HepG2 (cell line): ENCODE data around the gene WFDC11. TPM values are rescaled to one million over a fixed set of nuclear protein-coding genes. Genes with fewer than 3 reads are reported as not detected.

ENCODE experiments used
- EHMT2 ChIP-seq: fragments of 200-600 bp; sonication (generic); IDR thresholded peaks from 2 replicates; pipeline ENCODE4 v1.7.0; 2017; ENCODE audit warnings: antibody characterized with exemption, low read depth, low read length, borderline replicate concordance
- EZH2 ChIP-seq: conservative IDR thresholded peaks from 2 replicates; pipeline ENCODE4 v1.6.1; 2012; ENCODE audit warnings: mild to moderate bottlenecking, low read depth, low read length, moderate library complexity
- NR2F1 ChIP-seq, 2 experiments: fragments of 450-650 bp in 1 of 2; formaldehyde crosslinking in 1 of 2; IDR thresholded peaks; 2 replicates each; pipeline versions ENCODE4 v1.5.0 to v1.6.1; 2016 to 2020; ENCODE audit warnings: mild to moderate bottlenecking in 1 of 2, missing compliant biosample characterization in 1 of 2, missing genetic modification reagents in 1 of 2, moderate library complexity in 1 of 2
- SOX6 ChIP-seq, 2 experiments: fragments of 450-650 bp in 1 of 2; sonication (generic) in 1 of 2; formaldehyde crosslinking in 1 of 2; IDR thresholded peaks; 2 replicates each; pipeline versions ENCODE4 v1.4.0 to v1.6.1; 2017 to 2020; ENCODE audit warnings: antibody characterized with exemption in 1 of 2, mild to moderate bottlenecking in 1 of 2, missing genetic modification reagents in 1 of 2
- SP2 ChIP-seq: sonication (generic); formaldehyde crosslinking; IDR thresholded peaks from 2 replicates; pipeline ENCODE4 v1.5.1; 2020; ENCODE audit warnings: mild to moderate bottlenecking, missing genetic modification reagents
- ZBTB1 ChIP-seq: sonication (generic); formaldehyde crosslinking; IDR thresholded peaks from 2 replicates; pipeline ENCODE4 v1.4.0; 2020; ENCODE audit warnings: missing genetic modification reagents, borderline replicate concordance
- ZNF24 ChIP-seq: fragments of 450-650 bp; IDR thresholded peaks from 2 replicates; pipeline ENCODE4 v1.6.1; 2017; ENCODE audit warnings: antibody characterized with exemption, mild to moderate bottlenecking
- ZNF33B ChIP-seq: sonication (generic); formaldehyde crosslinking; IDR thresholded peaks from 2 replicates; pipeline ENCODE4 v1.5.1; 2020; ENCODE audit warnings: mild to moderate bottlenecking, missing genetic modification reagents
- ZNF563 ChIP-seq: sonication (generic); formaldehyde crosslinking; IDR thresholded peaks from 2 replicates; pipeline ENCODE4 v1.8.0; 2022; ENCODE audit warnings: mild to moderate bottlenecking, moderate library complexity, missing genetic modification reagents
- ZNF660 ChIP-seq: sonication (generic); formaldehyde crosslinking; IDR thresholded peaks from 2 replicates; pipeline ENCODE4 v1.5.1; 2020; ENCODE audit warnings: mild to moderate bottlenecking, low read depth, missing genetic modification reagents, borderline replicate concordance
- ZSCAN9 ChIP-seq: IDR thresholded peaks from 2 replicates; pipeline ENCODE4 v1.6.1; 2016; ENCODE audit warnings: borderline replicate concordance
- polyA plus RNA-seq, 8 experiments: library from polyadenylated mRNA; depleted of rRNA in 3 of 8; stranded (reverse) in 7 of 8; unstranded in 1 of 8; fragments of >200 nt; fragmentation: Illumina TruSeq in 4 of 8; extraction: Trizol in 4 of 8; gene quantifications; 2 replicates each; pipeline versions ENCODE4 v1.2.1 to v1.2.3, GENCODE V29; 2011 to 2016; ENCODE audit warnings: low read depth in 4 of 8, missing spikeins in 1 of 8, mixed read lengths in 1 of 8; ENCODE audit not compliant: insufficient read depth in 1 of 8
- total RNA-seq, 5 experiments: library from RNA; depleted of rRNA; stranded (reverse); fragments of >200 nt; fragmentation: Illumina TruSeq; extraction: Trizol; gene quantifications; 2 replicates each; pipeline ENCODE4 v1.2.3, GENCODE V29; 2016; ENCODE audit warnings: low read depth in 1 of 5
- TF ChIP-seq, protein P1 (sequence below): sonication (generic); formaldehyde crosslinking; IDR thresholded peaks from 2 replicates; pipeline ENCODE4 v1.8.1; 2023; ENCODE audit warnings: mild to moderate bottlenecking, missing genetic modification reagents, borderline replicate concordance
- TF ChIP-seq, protein P2 (sequence below): sonication (generic); formaldehyde crosslinking; conservative IDR thresholded peaks from 2 replicates; pipeline ENCODE4 v1.8.0; 2022; ENCODE audit warnings: missing genetic modification reagents
- TF ChIP-seq, protein P3 (sequence below): IDR thresholded peaks from 2 replicates; pipeline ENCODE4 v1.6.1; 2016; ENCODE audit warnings: missing compliant biosample characterization, missing genetic modification reagents, borderline replicate concordance
- TF ChIP-seq, protein P4 (sequence below): sonication (generic); formaldehyde crosslinking; IDR thresholded peaks from 2 replicates; pipeline ENCODE4 v1.5.1; 2020; ENCODE audit warnings: mild to moderate bottlenecking, missing genetic modification reagents, moderate library complexity
- TF ChIP-seq, protein P5 (sequence below): sonication (generic); formaldehyde crosslinking; IDR thresholded peaks from 2 replicates; pipeline ENCODE4 v1.4.0; 2020; ENCODE audit warnings: missing genetic modification reagents

WFDC11 gene
- total and polyA plus RNA-seq, 2 of the 13 experiments (the other 11 are each of a cell fraction or from before 2014, with no cell fraction given) = not detected

DNA sequence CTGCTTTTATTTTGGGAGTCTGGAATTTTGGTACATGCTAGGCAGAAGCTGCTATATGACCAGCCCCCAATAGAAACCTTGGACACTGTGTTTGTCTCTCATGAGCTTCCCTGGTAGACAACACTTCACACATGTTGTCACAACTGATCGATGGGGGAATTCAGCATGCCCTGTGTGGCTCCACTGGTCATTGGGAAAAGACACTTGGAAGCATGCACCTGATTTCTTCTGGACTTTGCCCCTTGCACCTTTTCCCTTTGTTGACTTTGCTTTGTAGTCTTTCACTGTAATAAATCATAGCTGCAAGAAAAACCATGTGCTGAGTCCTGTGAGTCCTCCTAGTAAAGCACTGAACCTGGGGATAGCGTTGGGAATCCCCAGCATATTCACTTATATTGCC is 48.4 kb downstream of the WFDC11 start (continued):
- TF ChIP-seq, protein P1, sequence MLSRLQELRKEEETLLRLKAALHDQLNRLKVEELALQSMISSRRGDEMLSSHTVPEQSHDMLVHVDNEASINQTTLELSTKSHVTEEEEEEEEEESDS = no peak
- TF ChIP-seq, protein P2, sequence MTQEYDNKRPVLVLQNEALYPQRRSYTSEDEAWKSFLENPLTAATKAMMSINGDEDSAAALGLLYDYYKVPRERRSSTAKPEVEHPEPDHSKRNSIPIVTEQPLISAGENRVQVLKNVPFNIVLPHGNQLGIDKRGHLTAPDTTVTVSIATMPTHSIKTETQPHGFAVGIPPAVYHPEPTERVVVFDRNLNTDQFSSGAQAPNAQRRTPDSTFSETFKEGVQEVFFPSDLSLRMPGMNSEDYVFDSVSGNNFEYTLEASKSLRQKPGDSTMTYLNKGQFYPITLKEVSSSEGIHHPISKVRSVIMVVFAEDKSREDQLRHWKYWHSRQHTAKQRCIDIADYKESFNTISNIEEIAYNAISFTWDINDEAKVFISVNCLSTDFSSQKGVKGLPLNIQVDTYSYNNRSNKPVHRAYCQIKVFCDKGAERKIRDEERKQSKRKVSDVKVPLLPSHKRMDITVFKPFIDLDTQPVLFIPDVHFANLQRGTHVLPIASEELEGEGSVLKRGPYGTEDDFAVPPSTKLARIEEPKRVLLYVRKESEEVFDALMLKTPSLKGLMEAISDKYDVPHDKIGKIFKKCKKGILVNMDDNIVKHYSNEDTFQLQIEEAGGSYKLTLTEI (CRISPR knock-in tag) = no peak
- TF ChIP-seq SP2 (CRISPR knock-in tag) (no peak), NR2F1 (CRISPR knock-in tag; IDR thresholded peaks at IDR 0.05) (0 out of 4 replicates have a peak, but pooled peaks of 1 of the 2 experiments have one; percentile 15), ZNF24 (no peak), EZH2 (no peak), ZSCAN9 (no peak), ZNF563 (no peak), EHMT2 (no peak), ZBTB1 (CRISPR knock-in tag) (no peak), ZNF660 (no peak), ZNF33B (CRISPR knock-in tag) (no peak), SOX6 (IDR thresholded peaks at IDR 0.05) (no peak), SOX6 (CRISPR knock-in tag; IDR thresholded peaks at IDR 0.05) (peak; percentile 78)
- TF ChIP-seq, protein P3, sequence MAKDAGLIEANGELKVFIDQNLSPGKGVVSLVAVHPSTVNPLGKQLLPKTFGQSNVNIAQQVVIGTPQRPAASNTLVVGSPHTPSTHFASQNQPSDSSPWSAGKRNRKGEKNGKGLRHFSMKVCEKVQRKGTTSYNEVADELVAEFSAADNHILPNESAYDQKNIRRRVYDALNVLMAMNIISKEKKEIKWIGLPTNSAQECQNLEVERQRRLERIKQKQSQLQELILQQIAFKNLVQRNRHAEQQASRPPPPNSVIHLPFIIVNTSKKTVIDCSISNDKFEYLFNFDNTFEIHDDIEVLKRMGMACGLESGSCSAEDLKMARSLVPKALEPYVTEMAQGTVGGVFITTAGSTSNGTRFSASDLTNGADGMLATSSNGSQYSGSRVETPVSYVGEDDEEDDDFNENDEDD (CRISPR knock-in tag) = no peak
- TF ChIP-seq, protein P4, sequence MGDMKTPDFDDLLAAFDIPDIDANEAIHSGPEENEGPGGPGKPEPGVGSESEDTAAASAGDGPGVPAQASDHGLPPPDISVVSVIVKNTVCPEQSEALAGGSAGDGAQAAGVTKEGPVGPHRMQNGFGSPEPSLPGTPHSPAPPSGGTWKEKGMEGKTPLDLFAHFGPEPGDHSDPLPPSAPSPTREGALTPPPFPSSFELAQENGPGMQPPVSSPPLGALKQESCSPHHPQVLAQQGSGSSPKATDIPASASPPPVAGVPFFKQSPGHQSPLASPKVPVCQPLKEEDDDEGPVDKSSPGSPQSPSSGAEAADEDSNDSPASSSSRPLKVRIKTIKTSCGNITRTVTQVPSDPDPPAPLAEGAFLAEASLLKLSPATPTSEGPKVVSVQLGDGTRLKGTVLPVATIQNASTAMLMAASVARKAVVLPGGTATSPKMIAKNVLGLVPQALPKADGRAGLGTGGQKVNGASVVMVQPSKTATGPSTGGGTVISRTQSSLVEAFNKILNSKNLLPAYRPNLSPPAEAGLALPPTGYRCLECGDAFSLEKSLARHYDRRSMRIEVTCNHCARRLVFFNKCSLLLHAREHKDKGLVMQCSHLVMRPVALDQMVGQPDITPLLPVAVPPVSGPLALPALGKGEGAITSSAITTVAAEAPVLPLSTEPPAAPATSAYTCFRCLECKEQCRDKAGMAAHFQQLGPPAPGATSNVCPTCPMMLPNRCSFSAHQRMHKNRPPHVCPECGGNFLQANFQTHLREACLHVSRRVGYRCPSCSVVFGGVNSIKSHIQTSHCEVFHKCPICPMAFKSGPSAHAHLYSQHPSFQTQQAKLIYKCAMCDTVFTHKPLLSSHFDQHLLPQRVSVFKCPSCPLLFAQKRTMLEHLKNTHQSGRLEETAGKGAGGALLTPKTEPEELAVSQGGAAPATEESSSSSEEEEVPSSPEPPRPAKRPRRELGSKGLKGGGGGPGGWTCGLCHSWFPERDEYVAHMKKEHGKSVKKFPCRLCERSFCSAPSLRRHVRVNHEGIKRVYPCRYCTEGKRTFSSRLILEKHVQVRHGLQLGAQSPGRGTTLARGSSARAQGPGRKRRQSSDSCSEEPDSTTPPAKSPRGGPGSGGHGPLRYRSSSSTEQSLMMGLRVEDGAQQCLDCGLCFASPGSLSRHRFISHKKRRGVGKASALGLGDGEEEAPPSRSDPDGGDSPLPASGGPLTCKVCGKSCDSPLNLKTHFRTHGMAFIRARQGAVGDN (CRISPR knock-in tag) = no peak
- TF ChIP-seq, protein P5, sequence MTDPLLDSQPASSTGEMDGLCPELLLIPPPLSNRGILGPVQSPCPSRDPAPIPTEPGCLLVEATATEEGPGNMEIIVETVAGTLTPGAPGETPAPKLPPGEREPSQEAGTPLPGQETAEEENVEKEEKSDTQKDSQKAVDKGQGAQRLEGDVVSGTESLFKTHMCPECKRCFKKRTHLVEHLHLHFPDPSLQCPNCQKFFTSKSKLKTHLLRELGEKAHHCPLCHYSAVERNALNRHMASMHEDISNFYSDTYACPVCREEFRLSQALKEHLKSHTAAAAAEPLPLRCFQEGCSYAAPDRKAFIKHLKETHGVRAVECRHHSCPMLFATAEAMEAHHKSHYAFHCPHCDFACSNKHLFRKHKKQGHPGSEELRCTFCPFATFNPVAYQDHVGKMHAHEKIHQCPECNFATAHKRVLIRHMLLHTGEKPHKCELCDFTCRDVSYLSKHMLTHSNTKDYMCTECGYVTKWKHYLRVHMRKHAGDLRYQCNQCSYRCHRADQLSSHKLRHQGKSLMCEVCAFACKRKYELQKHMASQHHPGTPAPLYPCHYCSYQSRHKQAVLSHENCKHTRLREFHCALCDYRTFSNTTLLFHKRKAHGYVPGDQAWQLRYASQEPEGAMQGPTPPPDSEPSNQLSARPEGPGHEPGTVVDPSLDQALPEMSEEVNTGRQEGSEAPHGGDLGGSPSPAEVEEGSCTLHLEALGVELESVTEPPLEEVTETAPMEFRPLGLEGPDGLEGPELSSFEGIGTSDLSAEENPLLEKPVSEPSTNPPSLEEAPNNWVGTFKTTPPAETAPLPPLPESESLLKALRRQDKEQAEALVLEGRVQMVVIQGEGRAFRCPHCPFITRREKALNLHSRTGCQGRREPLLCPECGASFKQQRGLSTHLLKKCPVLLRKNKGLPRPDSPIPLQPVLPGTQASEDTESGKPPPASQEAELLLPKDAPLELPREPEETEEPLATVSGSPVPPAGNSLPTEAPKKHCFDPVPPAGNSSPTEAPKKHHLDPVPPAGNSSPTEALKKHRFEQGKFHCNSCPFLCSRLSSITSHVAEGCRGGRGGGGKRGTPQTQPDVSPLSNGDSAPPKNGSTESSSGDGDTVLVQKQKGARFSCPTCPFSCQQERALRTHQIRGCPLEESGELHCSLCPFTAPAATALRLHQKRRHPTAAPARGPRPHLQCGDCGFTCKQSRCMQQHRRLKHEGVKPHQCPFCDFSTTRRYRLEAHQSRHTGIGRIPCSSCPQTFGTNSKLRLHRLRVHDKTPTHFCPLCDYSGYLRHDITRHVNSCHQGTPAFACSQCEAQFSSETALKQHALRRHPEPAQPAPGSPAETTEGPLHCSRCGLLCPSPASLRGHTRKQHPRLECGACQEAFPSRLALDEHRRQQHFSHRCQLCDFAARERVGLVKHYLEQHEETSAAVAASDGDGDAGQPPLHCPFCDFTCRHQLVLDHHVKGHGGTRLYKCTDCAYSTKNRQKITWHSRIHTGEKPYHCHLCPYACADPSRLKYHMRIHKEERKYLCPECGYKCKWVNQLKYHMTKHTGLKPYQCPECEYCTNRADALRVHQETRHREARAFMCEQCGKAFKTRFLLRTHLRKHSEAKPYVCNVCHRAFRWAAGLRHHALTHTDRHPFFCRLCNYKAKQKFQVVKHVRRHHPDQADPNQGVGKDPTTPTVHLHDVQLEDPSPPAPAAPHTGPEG (CRISPR knock-in tag) = no peak
